ENCODE results near the gene ABCG8. TPM values are rescaled to one million over a fixed set of nuclear protein-coding genes. Genes with fewer than 3 reads are reported as not detected.

Gene ABCG8
- total and polyA plus RNA-seq, 2 donors (not counting 1 experiment from before 2014, with no cell fraction given): not detected

- peaks cover 26% of the 10 kb centered on the region for H3K27me3 Mint-ChIP-seq
- Histone ChIP-seq H3K36me3 (replicated peaks in 1 of 2; ENCODE audit: control extremely low read depth in 1 of 2, control insufficient read depth in 1 of 2, extremely low read depth in 1 of 2, insufficient read depth in 2 of 2, low read length in 1 of 2) (no peaks in the 10 kb centered on the region), H4K20me1 (ENCODE audit: control insufficient read depth, insufficient read depth, low read length, poor library complexity, severe bottlenecking) (no peaks in the 10 kb centered on the region), H3K27ac (ENCODE audit: low read length in 2 of 2) (no peak overlapping the region), H3K4me3 (ENCODE audit: control extremely low read depth in 1 of 5, extremely low read depth in 1 of 5, insufficient read depth in 1 of 5, low read depth in 2 of 5, low read length in 4 of 5) (no peak overlapping the region), H3K4me2 (replicated peaks; ENCODE audit: low read depth, low read length, poor library complexity, severe bottlenecking) (no peak overlapping the region), H3K9me3 (ENCODE audit: control extremely low read depth in 1 of 3, control insufficient read depth in 2 of 3, insufficient read depth in 1 of 3, low read length in 2 of 3) (no peaks in the 10 kb centered on the region), H2AFZ (ENCODE audit: insufficient read depth, low read depth, low read length, poor library complexity, severe bottlenecking) (no peak overlapping the region), H3K27me3 (replicated peaks in 1 of 4; ENCODE audit: control extremely low read depth in 1 of 4, control insufficient read depth in 3 of 4, insufficient read depth in 4 of 4, low read length in 3 of 4) (peaks cover 0 to 11% (median 2%) of the 10 kb centered on the region in 4 experiments), H3K79me2 (ENCODE audit: control insufficient read depth, insufficient read depth, low read length) (no peaks in the 10 kb centered on the region), H3K9ac (ENCODE audit: low read length) (no peak overlapping the region), H3K4me1 (ENCODE audit: control insufficient read depth in 2 of 2, insufficient read depth in 2 of 2, low read length in 2 of 2) (peaks cover 4 to 5% of the 10 kb centered on the region in 2 donors)
- intact Hi-C loops (cut with micrococcal nuclease): no loop called here
- H3K4me1 Mint-ChIP-seq: no peaks in the 10 kb centered on the region
- no peak for ATAC-seq (ENCODE audit: low read depth)
- H3K9me3 Mint-ChIP-seq (ENCODE audit: insufficient read depth): no peaks in the 10 kb centered on the region
- ChIA-PET CTCF (no interaction called here), POLR2A (no interaction called here)
- no peak for DNase-seq
- TF ChIP-seq, protein P1, sequence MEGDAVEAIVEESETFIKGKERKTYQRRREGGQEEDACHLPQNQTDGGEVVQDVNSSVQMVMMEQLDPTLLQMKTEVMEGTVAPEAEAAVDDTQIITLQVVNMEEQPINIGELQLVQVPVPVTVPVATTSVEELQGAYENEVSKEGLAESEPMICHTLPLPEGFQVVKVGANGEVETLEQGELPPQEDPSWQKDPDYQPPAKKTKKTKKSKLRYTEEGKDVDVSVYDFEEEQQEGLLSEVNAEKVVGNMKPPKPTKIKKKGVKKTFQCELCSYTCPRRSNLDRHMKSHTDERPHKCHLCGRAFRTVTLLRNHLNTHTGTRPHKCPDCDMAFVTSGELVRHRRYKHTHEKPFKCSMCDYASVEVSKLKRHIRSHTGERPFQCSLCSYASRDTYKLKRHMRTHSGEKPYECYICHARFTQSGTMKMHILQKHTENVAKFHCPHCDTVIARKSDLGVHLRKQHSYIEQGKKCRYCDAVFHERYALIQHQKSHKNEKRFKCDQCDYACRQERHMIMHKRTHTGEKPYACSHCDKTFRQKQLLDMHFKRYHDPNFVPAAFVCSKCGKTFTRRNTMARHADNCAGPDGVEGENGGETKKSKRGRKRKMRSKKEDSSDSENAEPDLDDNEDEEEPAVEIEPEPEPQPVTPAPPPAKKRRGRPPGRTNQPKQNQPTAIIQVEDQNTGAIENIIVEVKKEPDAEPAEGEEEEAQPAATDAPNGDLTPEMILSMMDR (IDR thresholded peaks at IDR 0.05): no peak
- TF ChIP-seq EZH2 (IDR thresholded peaks at IDR 0.05; ENCODE audit: borderline replicate concordance, insufficient read depth, low read depth, low read length, poor library complexity, severe bottlenecking): no peak
- WGBS (ENCODE audit: insufficient coverage): 89% methylated on average over 9 of the region's 11 CpGs
- no peak overlapping the region for H3K4me3 Mint-ChIP-seq
- H3K27ac Mint-ChIP-seq: no peak overlapping the region
These were observed 36.1 kb downstream of the ABCG8 start for GRCh38 chr2:43874776-43875451.

DNA sequence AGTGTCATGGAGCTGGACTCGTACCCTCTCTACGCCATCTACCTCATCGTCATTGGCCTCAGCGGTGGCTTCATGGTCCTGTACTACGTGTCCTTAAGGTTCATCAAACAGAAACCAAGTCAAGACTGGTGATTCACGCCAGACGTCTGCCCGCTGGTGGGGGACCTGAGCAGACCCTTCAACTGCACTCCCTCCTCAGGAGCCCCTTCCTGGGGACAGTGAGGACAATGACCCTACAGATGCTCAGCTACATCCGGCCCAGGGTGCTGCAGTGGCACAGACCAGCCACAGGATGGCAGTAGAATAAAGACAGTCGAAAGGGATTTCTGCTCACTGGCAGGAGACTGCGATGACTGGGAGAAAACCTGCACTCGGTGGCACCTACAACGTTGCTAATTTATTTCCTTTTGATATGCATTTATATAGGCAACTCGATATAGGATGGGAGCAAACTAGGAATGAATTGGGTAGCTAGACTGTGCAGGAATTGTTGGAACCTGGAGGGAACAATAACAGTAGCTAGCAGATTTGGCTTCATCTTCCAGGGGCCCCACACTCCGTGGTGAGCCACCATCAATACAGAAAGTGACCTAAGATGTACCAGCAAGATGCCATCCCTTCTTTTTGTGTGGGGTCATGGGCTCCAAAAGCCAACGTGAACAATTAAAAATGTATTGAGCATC, 39.2 kb downstream of the ABCG8 start:
- 42% methylated on average over 13 of the region's 16 CpGs for WGBS (ENCODE audit: insufficient coverage)
- Mint-ChIP-seq H3K27ac (no peak overlapping the region), H3K4me3 (no peak overlapping the region), H3K27me3 (peaks cover 21% of the 10 kb centered on the region), H3K4me1 (no peaks in the 10 kb centered on the region), H3K9me3 (ENCODE audit: insufficient read depth) (no peaks in the 10 kb centered on the region)
- Histone ChIP-seq H3K4me3 (ENCODE audit: control extremely low read depth in 1 of 5, extremely low read depth in 1 of 5, insufficient read depth in 1 of 5, low read depth in 2 of 5, low read length in 4 of 5) (no peak overlapping the region), H3K79me2 (ENCODE audit: control insufficient read depth, insufficient read depth, low read length) (no peaks in the 10 kb centered on the region), H3K27me3 (replicated peaks in 1 of 4; ENCODE audit: control extremely low read depth in 1 of 4, control insufficient read depth in 3 of 4, insufficient read depth in 4 of 4, low read length in 3 of 4) (peaks cover 0 to 11% (median 2%) of the 10 kb centered on the region in 4 experiments), H3K9me3 (ENCODE audit: control extremely low read depth in 1 of 3, control insufficient read depth in 2 of 3, insufficient read depth in 1 of 3, low read length in 2 of 3) (no peaks in the 10 kb centered on the region), H3K9ac (ENCODE audit: low read length) (no peak overlapping the region), H2AFZ (ENCODE audit: insufficient read depth, low read depth, low read length, poor library complexity, severe bottlenecking) (no peak overlapping the region), H4K20me1 (ENCODE audit: control insufficient read depth, insufficient read depth, low read length, poor library complexity, severe bottlenecking) (no peaks in the 10 kb centered on the region), H3K36me3 (replicated peaks in 1 of 2; ENCODE audit: control extremely low read depth in 1 of 2, control insufficient read depth in 1 of 2, extremely low read depth in 1 of 2, insufficient read depth in 2 of 2, low read length in 1 of 2) (no peaks in the 10 kb centered on the region), H3K27ac (ENCODE audit: low read length in 2 of 2) (no peak overlapping the region), H3K4me1 (ENCODE audit: control insufficient read depth in 2 of 2, insufficient read depth in 2 of 2, low read length in 2 of 2) (peaks cover 4 to 5% of the 10 kb centered on the region in 2 donors), H3K4me2 (replicated peaks; ENCODE audit: low read depth, low read length, poor library complexity, severe bottlenecking) (no peak overlapping the region)
- no peak for TF ChIP-seq EZH2 (IDR thresholded peaks at IDR 0.05; ENCODE audit: borderline replicate concordance, insufficient read depth, low read depth, low read length, poor library complexity, severe bottlenecking)
- TF ChIP-seq, protein P1 (IDR thresholded peaks at IDR 0.05): peak; percentile 83
- ChIA-PET POLR2A (no interaction called here), CTCF (interaction anchor here (0.6 to 1.0 kb wide), 4 partner anchors 26 to 159 kb away, joined by 3 to 5 read pairs (median 4); no protein-coding TSS in a partner anchor)
- ATAC-seq (ENCODE audit: low read depth) (peak; percentile 71), DNase-seq (peak; percentile 53)
- intact Hi-C loops (cut with micrococcal nuclease): no loop called here

All from B cell (primary cell).